Lower leg skin (tissue), 4 donors: ENCODE results near the gene TRMT11. TPM values are rescaled to one million over a fixed set of nuclear protein-coding genes. Genes with fewer than 3 reads are reported as not detected.

Experiments used
- DNase-seq, 2 donors: peaks; one replicate each; pipeline ENCODE4 v3.0.0-alpha.2; 2019; ENCODE audit warnings: low spot score in 2 of 2
- H3K4me3 ChIP-seq: fragments of 200-600 bp; sonication (generic); 2 replicates; pipeline ENCODE4 v1.5.1; 2017; ENCODE audit warnings: mild to moderate bottlenecking, low read depth; ENCODE audit not compliant: poor library complexity, severe bottlenecking
- POLR2A ChIP-seq, 2 donors: fragments of 450-650 bp; IDR thresholded peaks; one replicate each; pipeline ENCODE4 v1.6.1; 2016 to 2017; ENCODE audit warnings: antibody characterized with exemption in 2 of 2, mild to moderate bottlenecking in 1 of 2, moderate library complexity in 1 of 2
- WGBS, 2 donors: methylation state at CpG; one replicate each; pipeline ENCODE4 v1.1.5; 2018; 5-methylcytosine and 5-hydroxymethylcytosine counted together
- intact Hi-C: fragments of 100-400 bp; cut with DNase I; formaldehyde crosslinking; loops from one replicate; pipeline ENCODE4 v1.15.0; 2023; ENCODE audit warnings: low total_unique reads
- total RNA-seq, 4 donors: library from RNA; depleted of rRNA; stranded (reverse); fragments of >200 nt; gene quantifications; one replicate each; pipeline ENCODE4 v1.1.0, GENCODE V29; 2016
- TF ChIP-seq, protein P1 (sequence below), 3 donors: fragments of 450-650 bp; IDR thresholded peaks; one replicate each; pipeline ENCODE4 v1.5.1; 2016; ENCODE audit warnings: antibody characterized with exemption in 3 of 3, mild to moderate bottlenecking in 3 of 3, moderate library complexity in 2 of 3

Gene TRMT11
- total RNA-seq, 4 donors from 2014 or later, result 8.1 to 14.0 (median 11.0) TPM

DNA sequence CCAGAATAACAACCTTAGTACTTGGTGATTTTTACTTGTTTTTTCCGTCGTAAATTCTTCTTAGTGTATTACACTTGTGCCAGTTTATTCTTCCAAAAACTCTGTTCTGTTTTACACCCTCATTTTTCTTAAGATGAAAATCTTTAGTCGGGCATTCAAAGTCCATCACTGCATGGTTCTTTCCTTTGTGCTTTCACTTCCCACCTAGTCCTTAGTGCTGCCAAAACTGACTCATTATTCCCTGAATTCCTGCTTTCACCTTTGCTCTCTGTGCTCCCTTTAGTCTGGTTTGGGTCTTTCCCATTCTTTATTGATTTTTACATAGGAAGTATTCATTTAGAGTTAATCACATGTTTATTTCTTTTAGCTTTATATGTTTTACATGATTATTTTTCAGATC is 3.3 kb downstream of the TRMT11 start:
- H3K4me3 ChIP-seq, result no peak overlapping the region
- no peak for DNase-seq
- intact Hi-C loops, result no loop called here
- 61 to 69% methylated on average over 3 of the region's 3 CpGs for WGBS, 2 donors
- TF ChIP-seq, protein P1, sequence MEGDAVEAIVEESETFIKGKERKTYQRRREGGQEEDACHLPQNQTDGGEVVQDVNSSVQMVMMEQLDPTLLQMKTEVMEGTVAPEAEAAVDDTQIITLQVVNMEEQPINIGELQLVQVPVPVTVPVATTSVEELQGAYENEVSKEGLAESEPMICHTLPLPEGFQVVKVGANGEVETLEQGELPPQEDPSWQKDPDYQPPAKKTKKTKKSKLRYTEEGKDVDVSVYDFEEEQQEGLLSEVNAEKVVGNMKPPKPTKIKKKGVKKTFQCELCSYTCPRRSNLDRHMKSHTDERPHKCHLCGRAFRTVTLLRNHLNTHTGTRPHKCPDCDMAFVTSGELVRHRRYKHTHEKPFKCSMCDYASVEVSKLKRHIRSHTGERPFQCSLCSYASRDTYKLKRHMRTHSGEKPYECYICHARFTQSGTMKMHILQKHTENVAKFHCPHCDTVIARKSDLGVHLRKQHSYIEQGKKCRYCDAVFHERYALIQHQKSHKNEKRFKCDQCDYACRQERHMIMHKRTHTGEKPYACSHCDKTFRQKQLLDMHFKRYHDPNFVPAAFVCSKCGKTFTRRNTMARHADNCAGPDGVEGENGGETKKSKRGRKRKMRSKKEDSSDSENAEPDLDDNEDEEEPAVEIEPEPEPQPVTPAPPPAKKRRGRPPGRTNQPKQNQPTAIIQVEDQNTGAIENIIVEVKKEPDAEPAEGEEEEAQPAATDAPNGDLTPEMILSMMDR (IDR thresholded peaks at IDR 0.05), result no peak
- TF ChIP-seq POLR2A (IDR thresholded peaks at IDR 0.05), result no peak

DNA sequence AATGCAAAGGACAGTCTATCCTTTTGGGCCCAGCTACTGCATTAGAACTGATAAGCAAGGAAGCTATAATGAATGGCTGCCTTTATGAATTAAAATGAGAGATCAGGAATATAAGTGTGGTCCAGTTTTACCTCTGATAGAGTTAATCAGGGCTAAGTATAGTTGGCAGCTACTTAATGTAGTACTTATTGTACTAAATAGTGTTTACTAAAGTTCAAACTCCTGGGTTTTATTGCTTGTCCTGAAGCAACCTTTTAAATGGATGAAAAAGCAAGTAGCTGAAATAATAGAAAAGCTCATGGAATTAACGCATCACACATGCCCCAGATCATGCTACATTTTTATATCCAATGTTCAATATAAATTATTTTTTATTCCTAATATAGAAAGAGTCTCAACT is 5.3 kb downstream of the TRMT11 start:
- no peak for DNase-seq
- 70 to 89% methylated on average over 1 of the region's 1 CpG for WGBS, 2 donors

DNA sequence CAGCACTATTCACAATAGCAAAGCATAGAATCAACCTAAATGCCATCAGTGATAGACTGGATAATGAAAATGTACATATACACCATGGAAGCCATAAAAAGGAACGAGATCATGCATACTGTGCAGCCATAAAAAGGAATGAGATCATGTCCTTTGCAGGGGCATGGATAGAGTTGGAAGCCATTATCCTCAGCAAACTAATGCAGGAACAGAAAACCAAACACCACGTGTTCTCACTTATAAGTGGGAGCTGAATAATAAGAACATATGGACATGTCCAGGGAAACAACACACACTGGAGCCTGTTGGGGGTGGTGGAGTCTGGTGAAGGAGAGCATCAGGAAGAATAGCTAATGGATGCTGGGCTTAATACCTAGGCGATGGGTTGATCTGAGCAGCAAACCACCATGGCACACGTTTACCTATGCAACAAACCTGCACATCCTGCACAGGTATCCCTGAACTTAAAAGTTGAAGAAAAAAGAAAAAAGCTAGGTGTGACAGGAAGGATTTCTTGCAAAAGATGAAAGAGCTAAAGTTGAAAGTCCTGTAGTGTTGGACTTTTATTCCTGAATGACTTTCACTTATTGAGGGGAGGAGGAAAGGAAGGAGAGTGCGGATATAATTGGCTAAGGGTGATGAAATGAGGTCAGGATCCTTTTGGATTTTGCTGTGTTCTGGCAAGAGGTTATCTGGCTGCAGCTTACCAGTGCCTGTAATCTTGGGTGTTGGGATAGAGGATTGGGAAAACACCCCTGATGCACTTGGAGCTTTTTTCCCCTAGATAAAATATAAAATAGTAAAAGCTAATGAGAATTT is 8.5 kb downstream of the TRMT11 start:
- DNase-seq, result no peak
- no peak overlapping the region for H3K4me3 ChIP-seq
- TF ChIP-seq POLR2A (IDR thresholded peaks at IDR 0.05), result no peak
- TF ChIP-seq, protein P1 (IDR thresholded peaks at IDR 0.05), result no peak
- WGBS, 2 donors, result 62 to 69% methylated on average over 5 of the region's 5 CpGs
- intact Hi-C loops, result no loop called here

More for the DNA sequence above, 5.3 kb downstream of the TRMT11 start:
- intact Hi-C loops, result no loop called here
- no peak overlapping the region for H3K4me3 ChIP-seq
- no peak for TF ChIP-seq POLR2A (IDR thresholded peaks at IDR 0.05)
- TF ChIP-seq, protein P1 (IDR thresholded peaks at IDR 0.05), result no peak

DNA sequence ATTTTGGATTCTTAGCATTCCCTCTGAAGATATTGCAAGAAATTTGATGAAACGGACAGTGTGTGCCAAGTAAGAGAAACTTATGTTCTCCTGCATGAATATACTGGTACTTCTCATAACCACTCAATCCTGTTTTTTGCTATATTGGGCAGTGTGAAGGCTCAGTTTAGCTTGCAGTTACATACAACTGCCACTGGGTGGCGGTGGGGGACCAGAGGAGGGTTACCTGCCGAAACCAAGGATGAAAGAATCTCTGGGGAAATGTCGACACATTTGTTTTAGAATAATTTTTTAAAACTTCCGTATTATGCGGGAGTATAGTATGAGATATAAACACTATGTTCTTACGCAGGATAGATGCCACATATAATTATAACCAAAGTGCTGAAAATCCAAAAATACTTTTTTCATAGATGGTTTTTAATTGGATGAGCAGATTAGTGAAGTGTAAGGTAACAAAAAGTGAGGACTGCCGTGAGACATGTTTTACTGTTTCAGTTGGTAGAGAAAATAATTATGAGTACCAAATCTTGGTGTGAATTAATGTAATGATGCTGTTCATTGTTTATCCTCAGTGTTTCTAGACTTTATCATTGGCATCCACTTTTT is 9.7 kb downstream of the TRMT11 start:
- H3K4me3 ChIP-seq, result no peak overlapping the region
- intact Hi-C loops, result no loop called here
- TF ChIP-seq, protein P1 (IDR thresholded peaks at IDR 0.05), result peak in 1 of 3 donors; percentile 76
- no peak for TF ChIP-seq POLR2A (IDR thresholded peaks at IDR 0.05)
- peak; percentile 28 to 87 for DNase-seq
- 8 to 9% methylated on average over 8 of the region's 8 CpGs for WGBS, 2 donors

DNA sequence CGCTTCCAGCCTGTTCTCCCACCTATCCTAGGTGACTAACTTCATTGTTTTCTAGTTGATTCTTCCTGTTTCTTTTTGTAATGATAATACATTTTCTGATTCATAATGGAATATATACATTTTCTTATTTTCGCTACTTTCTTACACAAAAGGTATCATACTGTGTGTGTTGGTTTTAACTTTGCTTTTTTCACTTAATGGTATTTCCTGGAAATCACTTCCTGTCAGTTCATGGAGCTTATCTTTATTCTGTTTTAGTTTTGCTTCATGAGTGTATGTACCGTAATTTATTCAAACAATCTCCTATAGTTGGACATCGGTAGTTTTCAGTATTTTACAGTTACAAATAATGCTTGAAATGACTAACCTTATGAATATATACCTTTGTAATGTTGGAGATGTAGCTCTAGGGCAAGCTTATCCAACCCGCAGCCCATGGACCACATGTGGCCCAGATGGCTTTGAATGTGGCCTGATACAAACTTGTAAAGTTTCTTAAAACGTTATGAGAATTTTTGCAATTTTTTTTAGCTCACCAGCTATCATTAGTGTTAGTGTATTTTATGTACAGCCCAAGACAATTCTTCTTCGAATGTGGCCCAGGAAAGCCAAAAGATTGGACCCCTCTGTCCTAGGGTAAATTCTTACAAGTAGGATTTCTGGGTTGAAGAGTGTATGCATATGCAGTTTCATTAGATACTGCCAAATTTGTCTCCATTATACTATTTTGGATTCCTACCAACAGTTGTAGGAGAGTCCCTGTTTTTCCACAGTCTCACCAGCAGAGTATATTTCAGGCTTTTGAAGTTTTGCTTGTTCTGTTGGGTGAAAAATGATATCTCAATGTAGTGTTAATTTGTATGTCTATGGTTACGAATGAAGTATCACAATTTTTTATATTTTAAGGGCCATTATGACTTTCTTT is 16.7 kb downstream of the TRMT11 start:
- DNase-seq, result no peak
- H3K4me3 ChIP-seq, result no peak overlapping the region
- WGBS, 2 donors, result 92 to 93% methylated on average over 8 of the region's 8 CpGs
- intact Hi-C loops, result no loop called here
- no peak for TF ChIP-seq POLR2A (IDR thresholded peaks at IDR 0.05)
- TF ChIP-seq, protein P1 (IDR thresholded peaks at IDR 0.05), result no peak
